H9 (cell line): Measurements from ENCODE around the gene IGF2. TPM values are rescaled to one million over a fixed set of nuclear protein-coding genes. Genes with fewer than 3 reads are reported as not detected.

Source experiments
- DNase-seq: peaks from one replicate; pipeline ENCODE4 v3.0.0-alpha.2; 2017
- H2AFZ ChIP-seq: one replicate; pipeline ENCODE4 v1.6.1; 2013; ENCODE audit warnings: mild to moderate bottlenecking, low read length, control low read depth, moderate library complexity
- H2AK5ac ChIP-seq: 2 replicates; pipeline ENCODE4 v1.6.1; 2013; ENCODE audit warnings: low read length, control low read depth, mixed read lengths; ENCODE audit not compliant: insufficient read length
- H2BK120ac ChIP-seq: one replicate; pipeline ENCODE4 v1.6.1; 2013; ENCODE audit warnings: low read depth, mild to moderate bottlenecking, low read length, control low read depth, inconsistent platforms; ENCODE audit not compliant: poor library complexity, severe bottlenecking
- H2BK12ac ChIP-seq: 2 replicates; pipeline ENCODE4 v1.6.1; 2013; ENCODE audit warnings: low read length, control low read depth, mixed read lengths, low read depth; ENCODE audit not compliant: insufficient read length
- H2BK15ac ChIP-seq: 2 replicates; pipeline ENCODE4 v1.6.1; 2013; ENCODE audit warnings: low read depth, low read length, control low read depth
- H2BK20ac ChIP-seq: one replicate; pipeline ENCODE4 v1.6.1; 2013; ENCODE audit warnings: low read depth, mild to moderate bottlenecking, low read length, control low read depth, inconsistent platforms; ENCODE audit not compliant: poor library complexity, severe bottlenecking
- H2BK5ac ChIP-seq: 2 replicates; pipeline ENCODE4 v1.6.1; 2013; ENCODE audit warnings: low read length, control low read depth, mixed read lengths; ENCODE audit not compliant: insufficient read length
- H3K14ac ChIP-seq: 2 replicates; pipeline ENCODE4 v1.6.1; 2013; ENCODE audit warnings: low read length, control low read depth; ENCODE audit not compliant: insufficient read depth
- H3K18ac ChIP-seq: 2 replicates; pipeline ENCODE4 v1.6.1; 2013; ENCODE audit warnings: low read depth, mild to moderate bottlenecking, mixed read lengths, low read length, control low read depth; ENCODE audit not compliant: insufficient read length
- H3K23ac ChIP-seq: 2 replicates; pipeline ENCODE4 v1.6.1; 2013; ENCODE audit warnings: low read length, control low read depth, mixed read lengths, low read depth; ENCODE audit not compliant: insufficient read length
- H3K23me2 ChIP-seq: 2 replicates; pipeline ENCODE4 v1.6.1; 2013; ENCODE audit warnings: low read depth, mild to moderate bottlenecking, mixed read lengths, low read length, control low read depth; ENCODE audit not compliant: insufficient read length, poor library complexity, severe bottlenecking
- H3K27ac ChIP-seq: 2 replicates; pipeline ENCODE4 v1.5.1; 2013; ENCODE audit warnings: low read length, control low read depth, mixed read lengths, low read depth; ENCODE audit not compliant: insufficient read length
- H3K27me3 ChIP-seq: 2 replicates; pipeline ENCODE4 v1.6.1; 2013; ENCODE audit warnings: low read length, control low read depth, inconsistent platforms; ENCODE audit not compliant: insufficient read depth
- H3K4ac ChIP-seq: 2 replicates; pipeline ENCODE4 v1.6.1; 2013; ENCODE audit warnings: low read depth, mild to moderate bottlenecking, control low read depth, inconsistent platforms, low read length, moderate library complexity
- H3K4me1 ChIP-seq: 2 replicates; pipeline ENCODE4 v1.6.1; 2013; ENCODE audit warnings: low read length, control low read depth, inconsistent platforms; ENCODE audit not compliant: insufficient read depth
- H3K4me2 ChIP-seq: 2 replicates; pipeline ENCODE4 v1.6.1; 2013; ENCODE audit warnings: low read length, control low read depth, mixed read lengths; ENCODE audit not compliant: insufficient read length, insufficient read depth
- H3K56ac ChIP-seq: 2 replicates; pipeline ENCODE4 v1.6.1; 2013; ENCODE audit warnings: low read depth, mild to moderate bottlenecking, mixed read lengths, low read length, control low read depth; ENCODE audit not compliant: insufficient read length
- H3K79me1 ChIP-seq: 2 replicates; pipeline ENCODE4 v1.6.1; 2013; ENCODE audit warnings: low read depth, mild to moderate bottlenecking, moderate library complexity, low read length, control low read depth, inconsistent platforms; ENCODE audit not compliant: insufficient read depth, poor library complexity, severe bottlenecking
- H3K79me2 ChIP-seq: 2 replicates; pipeline ENCODE4 v1.6.1; 2013; ENCODE audit warnings: low read length, control low read depth, inconsistent platforms; ENCODE audit not compliant: insufficient read depth
- H3K9ac ChIP-seq: 2 replicates; pipeline ENCODE4 v1.6.1; 2013; ENCODE audit warnings: low read length, control low read depth, mixed read lengths; ENCODE audit not compliant: insufficient read length; ENCODE audit errors: extremely low read depth
- H3K9me3 ChIP-seq: one replicate; pipeline ENCODE4 v1.6.1; 2013; ENCODE audit warnings: low read depth, low read length, inconsistent platforms; ENCODE audit not compliant: control insufficient read depth
- H3T11ph ChIP-seq: one replicate; pipeline ENCODE4 v1.6.1; 2013; ENCODE audit warnings: mild to moderate bottlenecking, low read length, control low read depth, inconsistent platforms
- H4K20me1 ChIP-seq: one replicate; pipeline ENCODE4 v1.6.1; 2013; ENCODE audit not compliant: control insufficient read depth, insufficient read length, insufficient read depth
- H4K5ac ChIP-seq: 2 replicates; pipeline ENCODE4 v1.6.1; 2013; ENCODE audit warnings: low read depth, mild to moderate bottlenecking, mixed read lengths, low read length, control low read depth; ENCODE audit not compliant: insufficient read length
- H4K8ac ChIP-seq: replicated peaks from 2 replicates; pipeline ENCODE4 v1.6.1; 2013; ENCODE audit warnings: low read length, control low read depth, mixed read lengths, low read depth; ENCODE audit not compliant: insufficient read length
- H4K91ac ChIP-seq: 2 replicates; pipeline ENCODE4 v1.6.1; 2013; ENCODE audit warnings: low read depth, mild to moderate bottlenecking, moderate library complexity, mixed read lengths, low read length, control low read depth; ENCODE audit not compliant: insufficient read length
- H3K27ac Mint-ChIP-seq, 3 experiments: 2 replicates in 2 of 3; 3 replicates in 1 of 3; pipeline ENCODE4 v1.8.0; 2020 to 2021; ENCODE audit warnings: mixed read lengths in 3 of 3, mild to moderate bottlenecking in 1 of 3, moderate library complexity in 1 of 3
- H3K27me3 Mint-ChIP-seq: 2 replicates; pipeline ENCODE4 v1.8.0; 2021; ENCODE audit warnings: low read depth, mild to moderate bottlenecking, moderate library complexity, mixed read lengths
- H3K36me3 Mint-ChIP-seq, 3 experiments: 2 replicates in 2 of 3; 3 replicates in 1 of 3; pipeline ENCODE4 v1.8.0; 2020 to 2021; ENCODE audit warnings: low read depth in 3 of 3, mixed read lengths in 3 of 3; ENCODE audit not compliant: insufficient read depth in 1 of 3
- H3K4me1 Mint-ChIP-seq, 2 experiments: 2 replicates each; pipeline ENCODE4 v1.8.0; 2020; ENCODE audit warnings: mixed read lengths in 2 of 2
- H3K4me3 Mint-ChIP-seq, 2 experiments: 2 replicates in 1 of 2; 3 replicates in 1 of 2; pipeline ENCODE4 v1.8.0; 2020 to 2021; ENCODE audit warnings: mild to moderate bottlenecking in 2 of 2, mixed read lengths in 2 of 2, moderate library complexity in 1 of 2
- H3K9me3 Mint-ChIP-seq, 2 experiments: 2 replicates in 1 of 2; 3 replicates in 1 of 2; pipeline ENCODE4 v1.8.0; 2020; ENCODE audit warnings: mild to moderate bottlenecking in 2 of 2, mixed read lengths in 2 of 2, moderate library complexity in 1 of 2
- CTCF ChIP-seq: fragments of 200-600 bp; sonication (generic); conservative IDR thresholded peaks from 3 replicates; pipeline ENCODE4 v1.8.0; 2021; ENCODE audit warnings: antibody characterized with exemption, mild to moderate bottlenecking
- WGBS: extraction: QIAGEN DNeasy Blood & Tissue Kit; methylation state at CpG from one replicate; pipeline ENCODE4 v1.1.7; 2013; ENCODE audit warnings: missing lambda C conversion rate, low lambda C conversion rate, mixed read lengths; ENCODE audit not compliant: insufficient read length; ENCODE audit errors: extremely low coverage; 5-methylcytosine and 5-hydroxymethylcytosine counted together
- total RNA-seq: library from RNA; stranded (reverse); gene quantifications from 2 replicates; pipeline ENCODE4 v1.2.1, GENCODE V29; 2021

The IGF2 gene
- total RNA-seq, 1 experiment from 2014 or later: 2.8 TPM

DNA sequence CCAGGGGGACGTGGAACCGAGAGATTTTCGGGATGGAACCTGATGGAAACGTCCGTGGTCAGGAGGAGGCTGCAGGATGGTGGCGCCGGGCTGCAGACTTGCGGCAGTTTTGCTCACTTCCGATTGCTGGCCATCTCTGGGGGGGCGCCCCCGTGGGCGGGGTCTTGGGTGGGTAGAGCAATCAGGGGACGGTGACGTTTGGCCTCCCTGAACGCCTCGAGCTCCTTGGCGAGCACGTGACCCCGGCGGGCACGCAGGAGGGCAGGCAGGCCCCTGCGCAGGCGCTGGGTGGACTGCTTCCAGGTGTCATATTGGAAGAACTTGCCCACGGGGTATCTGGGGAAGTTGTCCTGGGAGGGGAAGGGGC is 6.3 kb downstream of the IGF2 start:
- no peak for TF ChIP-seq CTCF
- peaks cover 80% of the 10 kb centered on the region for H3K27me3 Mint-ChIP-seq

More for the DNA sequence above, 6.3 kb downstream of the IGF2 start:
- DNase-seq: no peak
- Histone ChIP-seq H2AFZ (no peak overlapping the region), H3K79me1 (no peaks in the 10 kb centered on the region), H4K5ac (no peak overlapping the region), H2BK20ac (no peak overlapping the region), H4K20me1 (no peaks in the 10 kb centered on the region), H3K4me1 (no peaks in the 10 kb centered on the region), H2BK5ac (no peak overlapping the region), H3K79me2 (no peaks in the 10 kb centered on the region), H3K4me2 (no peak overlapping the region), H3K14ac (no peak overlapping the region; the same call in 1 of the 2 replicates), H4K8ac (no peak overlapping the region), H3K27me3 (peaks cover 14% of the 10 kb centered on the region; the same call in 1 of the 2 replicates), H2AK5ac (no peak overlapping the region), H3K56ac (no peak overlapping the region), H4K91ac (no peak overlapping the region), H2BK12ac (no peak overlapping the region), H3K23me2 (peaks cover 10% of the 10 kb centered on the region), H2BK15ac (no peak overlapping the region), H3K18ac (no peak overlapping the region), H3K23ac (no peak overlapping the region), H2BK120ac (no peak overlapping the region), H3K9me3 (no peaks in the 10 kb centered on the region), H3K9ac (no peak overlapping the region), H3T11ph (no peak overlapping the region), H3K27ac (no peak overlapping the region), H3K4ac (no peak overlapping the region)
- Mint-ChIP-seq H3K4me1 (peaks cover 9 to 34% of the 10 kb centered on the region in 2 experiments), H3K4me3 (no peak overlapping the region), H3K36me3 (peaks cover 0 to 3% (median 3%) of the 10 kb centered on the region in 3 experiments; a peak in 2 of 7 replicates), H3K27ac (peak overlapping the region in 1 of 3 experiments; percentile 87; a peak in 1 of 7 replicates), H3K9me3 (peaks cover 4 to 9% of the 10 kb centered on the region in 2 experiments; a peak in 2 of 5 replicates)
- no CpG with 5 or more reads among the region's 24 CpGs for WGBS
